Transverse colon (tissue), 4 donors: Measurements from ENCODE around the gene GRAPL. TPM values are rescaled to one million over a fixed set of nuclear protein-coding genes. Genes with fewer than 3 reads are reported as not detected.
"Not testable (repeated sequence)": the region's sequence is repeated elsewhere in the genome, so short reads cannot be mapped to it uniquely, and the experiment has no call there.

Source experiments
- DNase-seq: peaks from one replicate; pipeline ENCODE4 v3.0.0-alpha.2; 2019
- H3K27ac ChIP-seq, 4 donors: fragments of 200-600 bp; sonication (generic); 2 replicates each; pipeline ENCODE4 v1.5.1; 2016 to 2018; ENCODE audit warnings: inconsistent platforms in 4 of 4
- H3K27me3 ChIP-seq: fragments of 200-600 bp; sonication (generic); 2 replicates; pipeline ENCODE4 v1.5.1; 2017; ENCODE audit warnings: inconsistent platforms
- H3K36me3 ChIP-seq, 4 donors: fragments of 200-600 bp; sonication (generic); 2 replicates each; pipeline ENCODE4 v1.5.1; 2017 to 2019; ENCODE audit warnings: inconsistent platforms in 4 of 4
- H3K4me1 ChIP-seq, 4 donors: fragments of 200-600 bp; sonication (generic); 2 replicates each; pipeline ENCODE4 v1.5.1; 2017 to 2020; ENCODE audit warnings: inconsistent platforms in 4 of 4
- H3K4me3 ChIP-seq, 4 donors: fragments of 200-600 bp; sonication (generic); 1 replicate in 1 of 4; 2 replicates in 3 of 4; pipeline versions ENCODE4 v1.5.1 to v1.6.1; 2017 to 2019; ENCODE audit warnings: inconsistent platforms in 4 of 4
- H3K9me3 ChIP-seq, 2 donors: fragments of 200-600 bp; sonication (generic); 2 replicates each; pipeline ENCODE4 v1.5.1; 2017 to 2019; ENCODE audit warnings: inconsistent platforms in 2 of 2
- WGBS, 2 donors: methylation state at CpG; one replicate each; pipeline ENCODE4 v1.1.5; 2018; ENCODE audit warnings: low coverage in 1 of 2; 5-methylcytosine and 5-hydroxymethylcytosine counted together
- in situ Hi-C, 4 donors: fragments of 200-750 bp; cut with MboI; loops; one replicate each; pipeline versions ENCODE4 v1.15.0 to v1.15.1; 2017; ENCODE audit warnings: low sequenced_read_pairs in 3 of 4, low pct_ligation_motif_present in 1 of 4, low pct_unique_long_range_greater_than_20kb in 1 of 4
- intact Hi-C: fragments of 100-400 bp; cut with DNase I; formaldehyde crosslinking; loops from one replicate; pipeline ENCODE4 v1.15.1; 2023; ENCODE audit warnings: low total_unique reads
- total RNA-seq, 4 donors: library from RNA; depleted of rRNA; stranded (reverse); fragments of >200 nt; gene quantifications; one replicate each; pipeline ENCODE4 v1.1.0, GENCODE V29; 2016

The GRAPL gene
- total RNA-seq, 4 donors from 2014 or later, result 2.2 to 4.1 TPM; not detected in 2

DNA sequence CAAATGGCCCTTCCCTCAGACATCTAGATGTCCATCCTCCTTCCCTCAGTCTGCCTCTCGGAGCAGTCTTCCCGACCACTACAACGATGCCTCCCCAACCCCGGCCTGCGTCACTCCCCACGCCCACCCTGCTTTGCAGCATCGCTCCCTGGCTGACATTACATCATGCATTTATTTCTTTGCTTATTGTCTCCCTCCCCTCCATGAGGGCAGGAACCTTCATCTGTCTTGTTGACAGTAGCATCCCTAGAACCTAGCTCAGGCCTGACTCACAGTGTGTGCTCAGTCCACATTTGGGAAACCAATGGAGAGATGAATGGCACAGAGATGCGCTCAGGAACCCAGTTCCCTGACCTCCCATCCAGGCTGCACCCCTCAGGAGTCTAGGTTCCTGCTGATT lies 30.2 kb downstream of the GRAPL start:
- in situ Hi-C loops, H3K36me3 ChIP-seq, DNase-seq, intact Hi-C loops, H3K4me1 ChIP-seq, H3K27me3 ChIP-seq, H3K27ac ChIP-seq, H3K9me3 ChIP-seq, H3K4me3 ChIP-seq: not testable (repeated sequence)
- no CpG with 5 or more reads among the region's 8 CpGs for WGBS, 2 donors

DNA sequence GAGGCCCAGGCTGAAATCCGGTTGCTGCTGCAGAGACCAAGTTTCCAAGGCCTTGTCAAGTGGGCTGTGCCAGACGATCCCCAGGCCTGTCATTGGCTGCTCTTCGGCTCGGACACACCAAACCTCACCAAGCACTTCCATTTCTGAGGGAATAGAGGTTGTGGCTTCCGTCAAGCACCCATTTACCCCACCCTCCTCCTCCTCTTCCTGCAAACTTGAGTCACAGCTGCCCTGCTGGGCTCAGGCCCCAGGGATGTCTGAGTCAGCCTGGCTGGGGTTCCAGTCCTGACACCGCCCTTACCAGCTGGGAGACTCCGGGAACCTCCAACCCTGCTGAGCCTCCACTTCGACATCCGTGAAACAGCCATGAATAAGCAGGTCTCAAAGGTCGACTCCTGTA lies 31.1 kb downstream of the GRAPL start:
- intact Hi-C loops, H3K4me1 ChIP-seq, H3K27me3 ChIP-seq, DNase-seq, H3K36me3 ChIP-seq, H3K27ac ChIP-seq, H3K4me3 ChIP-seq, H3K9me3 ChIP-seq, in situ Hi-C loops: not testable (repeated sequence)
- no CpG with 5 or more reads among the region's 10 CpGs for WGBS, 2 donors

DNA sequence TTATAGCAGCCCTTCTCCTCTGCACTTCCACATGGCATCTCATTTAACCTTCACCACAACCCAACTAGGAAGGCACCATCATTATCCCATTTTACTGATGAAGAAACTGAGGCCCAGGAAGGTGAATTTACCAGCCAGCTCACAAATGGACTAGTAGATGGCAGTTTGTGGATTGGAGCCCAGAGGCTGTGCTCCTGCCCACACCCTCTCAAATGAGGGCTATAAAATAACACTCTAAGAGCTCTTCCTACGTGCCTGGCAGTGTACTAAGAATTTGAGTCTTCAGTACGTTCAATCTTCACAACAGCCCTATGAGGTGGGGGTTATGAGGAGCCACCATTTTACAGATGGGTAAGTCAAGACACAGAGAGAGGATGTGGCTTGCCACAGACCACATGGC lies 31.5 kb downstream of the GRAPL start:
- H3K4me3 ChIP-seq, H3K4me1 ChIP-seq, H3K9me3 ChIP-seq, in situ Hi-C loops, H3K36me3 ChIP-seq, H3K27ac ChIP-seq, H3K27me3 ChIP-seq, DNase-seq, intact Hi-C loops: not testable (repeated sequence)
- WGBS, 2 donors, result no CpG with 5 or more reads among the region's 2 CpGs

DNA sequence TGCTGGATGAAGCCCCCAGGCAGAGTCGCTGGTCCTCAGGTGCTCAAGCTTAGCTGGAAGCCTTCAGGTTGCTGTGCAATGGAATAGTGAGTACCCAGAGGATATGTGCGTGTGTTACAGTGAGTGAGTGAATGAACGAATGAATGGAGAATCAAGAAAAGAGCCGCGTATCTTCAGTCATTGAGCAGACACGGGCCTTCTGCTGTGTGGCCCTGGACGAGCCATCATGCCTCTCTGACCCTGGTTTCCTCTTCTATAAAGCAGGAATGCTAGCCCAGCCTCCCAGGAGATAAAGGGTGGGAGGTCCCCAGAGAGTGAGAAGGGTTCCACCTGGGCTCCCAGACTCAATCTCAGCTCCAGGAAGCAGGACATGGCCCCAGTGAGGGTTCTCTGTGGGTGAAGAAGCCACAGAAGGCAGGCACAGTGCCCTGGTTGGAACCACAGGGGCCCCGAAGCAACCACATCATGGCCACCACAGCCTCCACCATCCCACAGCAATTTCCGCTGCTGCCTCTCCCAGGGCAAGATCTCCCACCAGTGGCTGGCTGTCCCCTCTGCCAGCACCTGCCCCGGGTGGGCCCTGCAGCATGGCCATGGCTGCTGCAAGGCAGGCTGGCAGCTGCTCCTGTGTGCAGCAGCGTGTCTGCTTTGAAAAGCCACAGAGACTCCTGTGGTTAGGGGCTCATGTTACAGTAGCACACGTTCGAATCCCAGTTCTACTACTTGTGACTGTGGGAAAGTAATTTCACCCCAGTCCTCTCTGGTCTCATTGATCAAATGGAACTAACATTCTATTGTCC lies 34.1 kb downstream of the GRAPL start:
- H3K9me3 ChIP-seq, in situ Hi-C loops, DNase-seq, H3K27ac ChIP-seq, H3K36me3 ChIP-seq, H3K27me3 ChIP-seq, intact Hi-C loops, H3K4me3 ChIP-seq, H3K4me1 ChIP-seq: not testable (repeated sequence)
- no CpG with 5 or more reads among the region's 13 CpGs for WGBS, 2 donors

DNA sequence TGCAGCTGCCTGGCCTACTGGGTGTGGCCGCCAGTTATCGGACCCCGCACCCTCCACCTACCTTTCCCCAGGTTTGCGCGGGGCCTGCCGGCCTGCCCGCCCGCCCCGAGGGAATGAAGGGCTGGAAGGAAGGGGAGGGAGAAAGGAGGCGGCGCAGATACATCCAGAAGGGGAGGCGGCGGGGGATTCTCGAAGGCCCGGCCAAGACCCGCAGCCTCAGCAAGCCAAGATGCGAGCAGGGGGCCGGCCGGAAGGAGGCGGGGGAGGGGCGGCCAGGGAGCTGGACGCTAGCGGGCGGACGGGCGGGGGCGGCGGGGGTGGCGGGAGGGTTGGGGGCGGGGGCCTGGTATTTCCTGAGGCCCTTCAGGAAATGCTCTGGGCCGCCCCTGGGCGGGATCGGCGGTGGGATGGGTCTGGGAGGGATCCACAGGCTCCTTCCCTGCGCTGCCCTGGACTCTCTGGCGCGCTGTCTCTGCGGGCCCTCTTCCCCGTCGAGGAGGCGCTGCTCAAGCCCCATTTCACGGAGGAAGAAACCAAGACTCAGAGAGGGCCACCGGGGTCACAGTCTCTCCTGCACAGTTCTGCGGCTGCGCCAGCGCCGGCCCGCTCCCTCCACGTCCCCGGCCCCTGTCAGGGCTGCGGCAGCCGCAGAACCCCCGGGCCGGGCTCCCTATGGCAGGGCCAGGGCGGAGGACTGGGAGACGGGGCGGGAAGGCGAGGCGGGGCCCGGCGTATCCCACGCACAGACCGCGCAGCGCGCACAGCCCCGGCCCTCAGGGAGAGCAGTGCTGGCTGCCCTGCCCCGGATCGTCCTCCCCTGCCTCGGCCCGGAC lies 35.2 kb downstream of the GRAPL start:
- WGBS, 2 donors, result no CpG with 5 or more reads among the region's 71 CpGs
- in situ Hi-C loops, result not testable (repeated sequence)

DNA sequence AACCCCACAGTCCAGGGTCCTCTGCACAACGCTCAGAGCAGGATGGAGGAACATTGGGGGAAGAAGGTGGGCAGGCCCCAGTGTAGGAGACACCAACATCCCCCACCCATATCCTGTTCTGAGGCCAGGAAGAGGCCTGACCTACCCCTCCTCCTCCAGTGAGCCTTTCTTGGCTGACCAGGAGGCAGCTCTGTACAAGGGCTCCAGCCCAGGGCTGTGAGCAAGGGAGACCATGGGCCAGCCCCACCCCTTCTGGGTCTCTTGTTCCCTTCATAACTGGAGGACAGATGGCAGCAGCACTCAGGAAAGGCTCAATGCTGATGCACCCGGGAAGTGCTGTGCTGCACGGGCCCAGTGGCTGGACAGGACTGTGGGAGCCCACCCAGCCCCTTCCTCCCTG lies 47.0 kb downstream of the GRAPL start:
- H3K4me1 ChIP-seq, H3K4me3 ChIP-seq, H3K27ac ChIP-seq, H3K27me3 ChIP-seq, in situ Hi-C loops, H3K36me3 ChIP-seq, intact Hi-C loops, DNase-seq, H3K9me3 ChIP-seq: not testable (repeated sequence)
- no CpG with 5 or more reads among the region's 3 CpGs for WGBS, 2 donors

More for the DNA sequence above, 35.2 kb downstream of the GRAPL start:
- H3K36me3 ChIP-seq, H3K27ac ChIP-seq, DNase-seq, H3K27me3 ChIP-seq, H3K4me1 ChIP-seq, H3K9me3 ChIP-seq, H3K4me3 ChIP-seq, intact Hi-C loops: not testable (repeated sequence)

DNA sequence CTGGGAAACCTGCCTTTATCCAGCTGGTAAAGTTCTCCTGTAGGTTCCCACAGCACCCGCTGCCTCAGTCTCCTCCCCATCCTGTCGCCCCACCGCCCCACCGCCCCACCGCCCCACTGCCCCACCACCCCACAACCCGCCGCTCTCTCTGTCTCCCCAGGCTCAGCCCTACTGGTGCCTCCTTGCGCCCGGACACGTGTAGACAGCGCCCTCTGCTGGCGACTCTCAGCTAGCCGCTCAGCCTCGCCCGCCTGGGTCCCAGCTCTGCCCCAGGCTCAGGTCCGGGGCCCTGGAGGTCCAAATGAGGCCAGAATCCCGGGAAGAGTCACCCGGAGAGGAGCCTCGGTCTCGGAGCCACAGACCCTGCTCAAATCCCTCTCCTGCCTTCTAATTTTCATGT lies 48.0 kb downstream of the GRAPL start:
- in situ Hi-C loops, result not testable (repeated sequence)
- WGBS, 2 donors, result no CpG with 5 or more reads among the region's 20 CpGs

DNA sequence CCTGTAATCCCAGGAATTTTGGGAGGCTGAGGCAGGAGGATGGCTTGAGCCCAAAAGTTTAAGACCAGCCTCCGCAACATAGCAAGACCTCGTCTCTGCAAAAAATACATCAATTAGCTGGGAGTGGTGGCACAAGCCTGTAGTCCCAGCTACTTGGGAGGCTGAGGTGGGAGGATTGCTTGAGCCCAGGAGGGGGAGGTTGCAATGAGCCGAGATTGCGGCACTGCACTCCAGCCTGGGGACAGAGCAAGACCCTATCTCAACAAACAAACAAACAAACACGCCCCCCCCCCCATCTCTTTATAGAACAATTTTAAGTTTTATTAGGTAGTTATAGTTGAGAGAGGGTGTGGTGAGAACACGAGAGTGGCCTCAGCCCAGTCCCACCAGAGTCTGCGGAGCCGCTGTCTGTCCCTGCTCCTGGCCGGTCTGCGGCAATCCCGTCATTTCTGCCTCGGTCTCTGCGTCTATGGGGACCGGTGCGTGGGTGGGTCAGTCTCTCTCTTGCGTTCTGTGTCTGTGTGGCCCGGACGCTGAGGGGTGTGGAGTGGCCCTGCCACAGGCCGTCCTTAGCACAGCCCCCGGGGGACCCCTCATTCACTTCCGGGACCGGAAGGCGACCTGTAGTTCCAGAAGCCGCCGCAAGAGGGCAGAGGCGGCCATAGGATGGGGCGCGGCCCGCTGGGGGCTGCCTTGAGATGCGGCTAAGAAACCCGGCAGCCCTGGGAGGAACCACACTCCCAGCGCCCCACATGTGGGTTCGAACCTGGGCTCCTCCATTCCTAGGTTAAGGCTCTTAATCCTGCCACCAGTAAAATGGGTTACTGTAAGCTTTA lies 53.9 kb downstream of the GRAPL start:
- H3K4me3 ChIP-seq, H3K9me3 ChIP-seq, intact Hi-C loops, DNase-seq, H3K27me3 ChIP-seq, H3K27ac ChIP-seq, H3K36me3 ChIP-seq, in situ Hi-C loops, H3K4me1 ChIP-seq: not testable (repeated sequence)
- WGBS, 2 donors, result no CpG with 5 or more reads among the region's 33 CpGs

More for the DNA sequence above, 48.0 kb downstream of the GRAPL start:
- DNase-seq, H3K9me3 ChIP-seq, H3K4me3 ChIP-seq, H3K36me3 ChIP-seq, intact Hi-C loops, H3K27me3 ChIP-seq, H3K27ac ChIP-seq, H3K4me1 ChIP-seq: not testable (repeated sequence)
